ENCODE measurements around the gene TUB. TPM values are rescaled to one million over a fixed set of nuclear protein-coding genes. Genes with fewer than 3 reads are reported as not detected.

The TUB gene
- polyA plus RNA-seq, 1 experiment = 11.8 TPM

GRCh38 chr11:8127447-8127846 lies 46.4 kb downstream of the TUB start:
- Histone ChIP-seq H3K4me3 (ENCODE audit: low read depth, low read length) (no peak overlapping the region), H3K36me3 (ENCODE audit: control insufficient read depth, insufficient read depth, low read length) (no peaks in the 10 kb centered on the region), H3K27me3 (ENCODE audit: control insufficient read depth, insufficient read depth, low read length) (no peaks in the 10 kb centered on the region; the same call in 1 of the 2 replicates)
- POLR2A ChIA-PET = no interaction called here
- TF ChIP-seq CTCF (IDR thresholded peaks at IDR 0.05; ENCODE audit: insufficient read depth, low read depth, low read length) = no peak
- DNase-seq (ENCODE audit: low read depth) = no peak
- CTCF ChIA-PET = interaction anchor here (1.8 kb wide), 1 partner anchor 28 kb away, joined by 6 read pairs; no protein-coding TSS in a partner anchor

- no peak for DNase-seq (ENCODE audit: low read depth)
- Histone ChIP-seq H3K27me3 (ENCODE audit: control insufficient read depth, insufficient read depth, low read length) (no peaks in the 10 kb centered on the region), H3K36me3 (ENCODE audit: control insufficient read depth, insufficient read depth, low read length) (no peaks in the 10 kb centered on the region), H3K4me3 (ENCODE audit: low read depth, low read length) (no peak overlapping the region)
- CTCF ChIA-PET = no interaction called here
- POLR2A ChIA-PET = no interaction called here
- TF ChIP-seq CTCF (IDR thresholded peaks at IDR 0.05; ENCODE audit: insufficient read depth, low read depth, low read length) = no peak
Observed at GRCh38 chr11:8138526-8138925, 57.5 kb downstream of the TUB start.

GRCh38 chr11:8149726-8150125 lies 68.7 kb downstream of the TUB start:
- TF ChIP-seq CTCF (IDR thresholded peaks at IDR 0.05; ENCODE audit: insufficient read depth, low read depth, low read length) = no peak
- ChIA-PET POLR2A (no interaction called here), CTCF (no interaction called here)
- H3K27me3 ChIP-seq (ENCODE audit: control insufficient read depth, insufficient read depth, low read length) = no peaks in the 10 kb centered on the region
- DNase-seq (ENCODE audit: low read depth) = no peak
- no peaks in the 10 kb centered on the region for H3K36me3 ChIP-seq (ENCODE audit: control insufficient read depth, insufficient read depth, low read length)
- no peak overlapping the region for H3K4me3 ChIP-seq (ENCODE audit: low read depth, low read length)

Other genes with a start within 250 kb of the TUB start
- gene OR10A6, start 149.9 kb upstream of the TUB start, polyA plus RNA-seq (2011; rRNA removed) = 0.07 and 0.31 TPM in 2 replicates
- gene OR10A3, start 139.5 kb upstream of the TUB start, polyA plus RNA-seq (2011; rRNA removed) = 0.07 TPM in 2 replicates
- gene NLRP10, start 115.8 kb upstream of the TUB start, polyA plus RNA-seq (2011; rRNA removed) = 3.9 and 5.1 TPM in 2 replicates
- 181 and 218 TPM in 2 replicates for gene EIF3F, start 93.9 kb upstream of the TUB start, polyA plus RNA-seq (2011; rRNA removed)
- not detected in 2 replicates for gene RIC3, start 87.8 kb downstream of the TUB start, polyA plus RNA-seq (2011; rRNA removed)
- not detected in 2 replicates for gene LMO1, start 182.7 kb downstream of the TUB start, polyA plus RNA-seq (2011; rRNA removed)

Measured in BJ (cell line).